Activated T-helper 1 cell treated with anti-CD3 and anti-CD28 coated beads, Interleukin-12 subunit alpha, Interleukin-12 subunit beta, Interleukin-2, Interleukin-4 antibody, amounts not matched to agents 30 ng/mL and 10 ng/mL and 1 ng/mL, durations not matched to agents 14 hours and 24 hours and 36 hours (primary cell): ENCODE results near the gene SLCO4A1. TPM values are rescaled to one million over a fixed set of nuclear protein-coding genes. Genes with fewer than 3 reads are reported as not detected.
A peak's percentile ranks its signal among the peaks of the same experiment; 100 is the strongest.

ENCODE experiments used
- DNase-seq: peaks from one replicate; pipeline ENCODE4 v3.0.0; 2021; ENCODE audit warnings: low spot score
- H3K27ac Mint-ChIP-seq: one replicate; pipeline ENCODE4 v1.8.0; 2021; ENCODE audit warnings: mild to moderate bottlenecking, mixed read lengths
- H3K27me3 Mint-ChIP-seq: one replicate; pipeline ENCODE4 v1.8.0; 2022; ENCODE audit warnings: mild to moderate bottlenecking, moderate library complexity, mixed read lengths; ENCODE audit not compliant: insufficient read depth
- H3K36me3 Mint-ChIP-seq: one replicate; pipeline ENCODE4 v1.8.0; 2021; ENCODE audit warnings: low read depth, mixed read lengths
- H3K4me1 Mint-ChIP-seq: one replicate; pipeline ENCODE4 v1.8.0; 2021; ENCODE audit warnings: low read depth, mixed read lengths
- H3K4me3 Mint-ChIP-seq: one replicate; pipeline ENCODE4 v1.8.0; 2021; ENCODE audit warnings: mild to moderate bottlenecking, moderate library complexity, mixed read lengths
- H3K9me3 Mint-ChIP-seq: one replicate; pipeline ENCODE4 v1.8.0; 2021; ENCODE audit warnings: mixed read lengths
- intact Hi-C: fragments of 100-400 bp; cut with micrococcal nuclease; formaldehyde crosslinking; loops from one replicate; pipeline ENCODE4 v1.15.1; 2024
- total RNA-seq: library from RNA; stranded (reverse); gene quantifications from 2 replicates; pipeline ENCODE4 v1.2.3, GENCODE V29; 2022

SLCO4A1 gene
- total RNA-seq = 47.6 and 49.8 TPM in 2 replicates

- H3K9me3 Mint-ChIP-seq = no peaks in the 10 kb centered on the region
- H3K4me1 Mint-ChIP-seq = peaks cover 16% of the 10 kb centered on the region
- intact Hi-C loops = loop anchor here (1.0 to 5.0 kb wide), 7 partner anchors 18 to 405 kb away; partner anchors contain the start of genes ADRM1, OGFR, OSBPL2 and RPS21
- DNase-seq = peak; percentile 90
- H3K27ac Mint-ChIP-seq = peak within 1 kb of the TSS; percentile 78
- H3K4me3 Mint-ChIP-seq = peak within 1 kb of the TSS; percentile 85
- H3K27me3 Mint-ChIP-seq = peaks cover 16% of the 10 kb centered on the region
- peaks cover 3% of the 10 kb centered on the region for H3K36me3 Mint-ChIP-seq
These were observed at the start of gene SLCO4A1 for GRCh38 chr20:62642051-62642665. TSS of gene SLCO4A1 (plus strand) at chr20:62642503. CDS start at chr20:62656455, 13,952 bp downstream.

GRCh38 chr20:62592506-62593177 is 49.7 kb upstream of the SLCO4A1 start:
- H3K9me3 Mint-ChIP-seq = no peaks in the 10 kb centered on the region

GRCh38 chr20:62593616-62594015 is 48.7 kb upstream of the SLCO4A1 start:
- Mint-ChIP-seq H3K36me3 (no peaks in the 10 kb centered on the region), H3K4me1 (peaks cover 8% of the 10 kb centered on the region), H3K27ac (no peak overlapping the region), H3K4me3 (no peak overlapping the region), H3K27me3 (peaks cover 18% of the 10 kb centered on the region), H3K9me3 (no peaks in the 10 kb centered on the region)
- intact Hi-C loops = no loop called here
- DNase-seq = no peak

More at GRCh38 chr20:62592506-62593177, 49.7 kb upstream of the SLCO4A1 start:
- no peaks in the 10 kb centered on the region for H3K4me1 Mint-ChIP-seq
- H3K27ac Mint-ChIP-seq = no peak overlapping the region
- no peak overlapping the region for H3K4me3 Mint-ChIP-seq
- no peaks in the 10 kb centered on the region for H3K36me3 Mint-ChIP-seq
- H3K27me3 Mint-ChIP-seq = peaks cover 18% of the 10 kb centered on the region
- intact Hi-C loops = no loop called here
- DNase-seq = no peak

GRCh38 chr20:62595069-62595468 is 47.2 kb upstream of the SLCO4A1 start:
- DNase-seq = no peak
- Mint-ChIP-seq H3K4me3 (no peak overlapping the region), H3K4me1 (peaks cover 16% of the 10 kb centered on the region), H3K9me3 (no peaks in the 10 kb centered on the region), H3K27ac (no peak overlapping the region), H3K27me3 (peaks cover 21% of the 10 kb centered on the region), H3K36me3 (no peaks in the 10 kb centered on the region)
- intact Hi-C loops = no loop called here

GRCh38 chr20:62595491-62595890 is 46.8 kb upstream of the SLCO4A1 start:
- Mint-ChIP-seq H3K9me3 (no peaks in the 10 kb centered on the region), H3K4me3 (no peak overlapping the region), H3K4me1 (peaks cover 18% of the 10 kb centered on the region), H3K36me3 (no peaks in the 10 kb centered on the region), H3K27me3 (peaks cover 26% of the 10 kb centered on the region), H3K27ac (no peak overlapping the region)
- intact Hi-C loops = no loop called here
- no peak for DNase-seq

- DNase-seq = no peak
- no peaks in the 10 kb centered on the region for H3K36me3 Mint-ChIP-seq
- H3K9me3 Mint-ChIP-seq = no peaks in the 10 kb centered on the region
- H3K27me3 Mint-ChIP-seq = peaks cover 33% of the 10 kb centered on the region
- no peak overlapping the region for H3K4me3 Mint-ChIP-seq
- peaks cover 28% of the 10 kb centered on the region for H3K4me1 Mint-ChIP-seq
- intact Hi-C loops = no loop called here
- H3K27ac Mint-ChIP-seq = no peak overlapping the region
These were observed 45.8 kb upstream of the SLCO4A1 start for GRCh38 chr20:62596486-62596885.

- Mint-ChIP-seq H3K9me3 (no peaks in the 10 kb centered on the region), H3K36me3 (no peaks in the 10 kb centered on the region), H3K4me3 (no peak overlapping the region), H3K27me3 (peaks cover 33% of the 10 kb centered on the region), H3K4me1 (peaks cover 32% of the 10 kb centered on the region), H3K27ac (no peak overlapping the region)
- intact Hi-C loops = no loop called here
- DNase-seq = no peak
These were observed 45.4 kb upstream of the SLCO4A1 start for GRCh38 chr20:62596921-62597320.

- H3K4me3 Mint-ChIP-seq = no peak overlapping the region
- no peak for DNase-seq
- peaks cover 31% of the 10 kb centered on the region for H3K27me3 Mint-ChIP-seq
- H3K27ac Mint-ChIP-seq = no peak overlapping the region
- intact Hi-C loops = no loop called here
- H3K9me3 Mint-ChIP-seq = no peaks in the 10 kb centered on the region
- H3K4me1 Mint-ChIP-seq = peaks cover 38% of the 10 kb centered on the region
- H3K36me3 Mint-ChIP-seq = no peaks in the 10 kb centered on the region
These were observed 44.7 kb upstream of the SLCO4A1 start for GRCh38 chr20:62597416-62598115.

- intact Hi-C loops = no loop called here
- H3K27me3 Mint-ChIP-seq = peaks cover 29% of the 10 kb centered on the region
- H3K27ac Mint-ChIP-seq = no peak overlapping the region
- no peak for DNase-seq
- H3K36me3 Mint-ChIP-seq = no peaks in the 10 kb centered on the region
- H3K9me3 Mint-ChIP-seq = no peaks in the 10 kb centered on the region
- peaks cover 50% of the 10 kb centered on the region for H3K4me1 Mint-ChIP-seq
- no peak overlapping the region for H3K4me3 Mint-ChIP-seq
These were observed 43.5 kb upstream of the SLCO4A1 start for GRCh38 chr20:62598761-62599194.

GRCh38 chr20:62599216-62600110 is 42.8 kb upstream of the SLCO4A1 start:
- H3K9me3 Mint-ChIP-seq = no peaks in the 10 kb centered on the region
- DNase-seq = no peak
- no peaks in the 10 kb centered on the region for H3K36me3 Mint-ChIP-seq
- peaks cover 29% of the 10 kb centered on the region for H3K27me3 Mint-ChIP-seq
- intact Hi-C loops = loop anchor here (5.0 kb wide), 2 partner anchors 77 to 97 kb away; no protein-coding TSS in a partner anchor
- no peak overlapping the region for H3K4me3 Mint-ChIP-seq
- no peak overlapping the region for H3K27ac Mint-ChIP-seq
- peaks cover 53% of the 10 kb centered on the region for H3K4me1 Mint-ChIP-seq

GRCh38 chr20:62601172-62601571 is 41.1 kb upstream of the SLCO4A1 start:
- Mint-ChIP-seq H3K4me3 (no peak overlapping the region), H3K36me3 (no peaks in the 10 kb centered on the region), H3K27ac (no peak overlapping the region), H3K27me3 (peaks cover 26% of the 10 kb centered on the region), H3K9me3 (no peaks in the 10 kb centered on the region), H3K4me1 (peaks cover 53% of the 10 kb centered on the region)
- no peak for DNase-seq
- intact Hi-C loops = loop anchor here (5.0 kb wide), 2 partner anchors 79 to 99 kb away; no protein-coding TSS in a partner anchor

GRCh38 chr20:62601714-62602113 is 40.6 kb upstream of the SLCO4A1 start:
- intact Hi-C loops = loop anchor here (2.0 to 5.0 kb wide), 3 partner anchors 15 to 99 kb away; no protein-coding TSS in a partner anchor
- H3K27ac Mint-ChIP-seq = no peak overlapping the region
- H3K4me1 Mint-ChIP-seq = peaks cover 53% of the 10 kb centered on the region
- no peaks in the 10 kb centered on the region for H3K9me3 Mint-ChIP-seq
- peaks cover 27% of the 10 kb centered on the region for H3K27me3 Mint-ChIP-seq
- no peak for DNase-seq
- H3K36me3 Mint-ChIP-seq = no peaks in the 10 kb centered on the region
- H3K4me3 Mint-ChIP-seq = no peak overlapping the region
